ENCODE results near the gene RUFY2. TPM values are rescaled to one million over a fixed set of nuclear protein-coding genes. Genes with fewer than 3 reads are reported as not detected.

Gene RUFY2
- total and polyA plus RNA-seq, 2 donors (not counting 3 experiments of a cell fraction or from before 2014, with no cell fraction given), result 5.7 to 24.2 TPM

DNA sequence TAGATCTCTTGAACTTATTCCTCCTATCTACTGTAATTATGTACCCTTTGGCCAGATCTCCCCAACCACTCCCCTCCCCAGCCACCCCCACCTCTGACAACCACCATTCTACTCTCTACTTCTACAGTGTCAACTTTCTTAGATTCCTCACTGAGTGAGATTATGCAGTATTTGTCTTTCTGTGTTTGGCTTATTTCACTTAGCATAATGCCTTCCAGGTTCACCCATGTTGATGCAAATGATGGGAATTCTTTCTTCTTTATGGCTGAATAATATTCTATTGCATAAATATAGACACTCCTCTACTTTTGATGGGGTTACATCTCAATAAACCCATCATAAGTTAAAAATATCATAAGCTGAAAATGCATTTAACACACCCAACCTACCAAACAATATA lies 96.5 kb downstream of the RUFY2 start:
- BruUV-seq (replicated peaks), result no TSS peak
- no peak for FAIRE-seq
- Histone ChIP-seq H4K20me1 (replicated peaks; ENCODE audit: control insufficient read depth, extremely low read depth, insufficient read depth, low read length) (no peaks in the 10 kb centered on the region), H3K27me3 (ENCODE audit: control insufficient read depth in 2 of 2, insufficient read depth in 2 of 2, low read length in 2 of 2) (no peaks in the 10 kb centered on the region), H3K9me3 (replicated peaks; ENCODE audit: control insufficient read depth, insufficient read depth, low read length) (no peaks in the 10 kb centered on the region), H3K4me1 (ENCODE audit: control insufficient read depth, extremely low read depth, insufficient read depth, low read length) (no peaks in the 10 kb centered on the region), H3K4me3 (replicated peaks in 1 of 3; ENCODE audit: insufficient read depth in 1 of 3, low read depth in 1 of 3, low read length in 3 of 3) (no peak overlapping the region), H2AFZ (ENCODE audit: low read depth, low read length) (no peak overlapping the region), H3K27ac (ENCODE audit: insufficient read depth, low read depth, low read length) (no peak overlapping the region), H3K9ac (replicated peaks; ENCODE audit: extremely low read depth, insufficient read depth, low read length) (no peak overlapping the region), H3K36me3 (ENCODE audit: control insufficient read depth in 2 of 2, extremely low read depth in 1 of 2, insufficient read depth in 2 of 2, low read length in 2 of 2) (no peaks in the 10 kb centered on the region), H3K79me2 (ENCODE audit: control insufficient read depth, insufficient read depth, low read length) (no peaks in the 10 kb centered on the region), H3K4me2 (ENCODE audit: insufficient read depth, low read length) (no peak overlapping the region), H3K9me1 (replicated peaks; ENCODE audit: control insufficient read depth, extremely low read depth, insufficient read depth, low read length) (no peaks in the 10 kb centered on the region)
- intact Hi-C loops (cut with micrococcal nuclease) (no loop called here), dilution Hi-C loops (cut with MboI; ENCODE audit: extremely low pct_ligation_motif_present, low sequenced_read_pairs) (no loop called here)
- ChIA-PET POLR2A (interaction anchor here (0.5 kb wide), 1 partner anchor 96 kb away, joined by 3 read pairs; no protein-coding TSS in a partner anchor), CTCF (interaction anchor here (1.5 kb wide), 1 partner anchor 9 kb away, joined by 4 read pairs; no protein-coding TSS in a partner anchor)
- DNase-seq (ENCODE audit: low read depth, low spot score), result no peak
- TF ChIP-seq, protein P1, sequence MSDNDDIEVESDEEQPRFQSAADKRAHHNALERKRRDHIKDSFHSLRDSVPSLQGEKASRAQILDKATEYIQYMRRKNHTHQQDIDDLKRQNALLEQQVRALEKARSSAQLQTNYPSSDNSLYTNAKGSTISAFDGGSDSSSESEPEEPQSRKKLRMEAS (IDR thresholded peaks at IDR 0.05; ENCODE audit: insufficient read depth, insufficient read length), result no peak
- TF ChIP-seq POLR2A (IDR thresholded peaks at IDR 0.05; ENCODE audit: low read depth, low read length), result no peak
- TF ChIP-seq MYC (IDR thresholded peaks at IDR 0.05; ENCODE audit: low read depth, low read length), result no peak
- no peak for TF ChIP-seq JUN (IDR thresholded peaks at IDR 0.05; ENCODE audit: borderline replicate concordance, insufficient read depth, insufficient read length, low read depth)
- no peak for TF ChIP-seq FOS (IDR thresholded peaks at IDR 0.05; ENCODE audit: borderline replicate concordance, insufficient read depth, low read length)
- no peak for TF ChIP-seq POLR2AphosphoS5 (IDR thresholded peaks at IDR 0.05; ENCODE audit: insufficient read depth, low read depth, low read length)

DNA sequence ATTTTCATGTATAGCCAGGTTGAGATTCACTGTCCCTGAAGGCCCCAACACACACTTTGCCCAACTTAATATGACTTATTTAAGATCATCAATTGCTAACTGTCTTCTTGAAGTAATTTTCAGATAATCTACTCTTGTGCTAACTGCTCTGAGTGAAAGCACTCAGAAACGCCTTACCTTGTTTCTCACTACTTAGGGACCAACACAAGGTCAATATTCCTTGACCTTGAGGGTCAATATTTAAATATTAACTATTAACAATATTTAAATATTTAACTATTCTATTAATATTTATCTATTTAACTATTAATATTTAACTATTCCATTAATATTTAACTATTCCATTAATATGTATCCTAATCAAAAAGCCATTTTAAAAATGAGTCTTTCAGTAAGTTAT lies 101.2 kb downstream of the RUFY2 start:
- peaks cover 3% of the 10 kb centered on the region for H3K4me1 ChIP-seq (ENCODE audit: control insufficient read depth, extremely low read depth, insufficient read depth, low read length)
- ChIA-PET POLR2A (no interaction called here), CTCF (interaction anchor here (1.4 to 2.1 kb wide), 2 partner anchors 93 to 450 kb away, joined by 4 to 7 read pairs; no protein-coding TSS in a partner anchor)
- H3K9ac ChIP-seq (replicated peaks; ENCODE audit: extremely low read depth, insufficient read depth, low read length), result no peak overlapping the region
- no peaks in the 10 kb centered on the region for H3K9me1 ChIP-seq (replicated peaks; ENCODE audit: control insufficient read depth, extremely low read depth, insufficient read depth, low read length)
- no peak overlapping the region for H2AFZ ChIP-seq (ENCODE audit: low read depth, low read length)
- intact Hi-C loops (cut with micrococcal nuclease), result no loop called here
- no peak overlapping the region for H3K27ac ChIP-seq (ENCODE audit: insufficient read depth, low read depth, low read length)
- TF ChIP-seq, protein P1 (IDR thresholded peaks at IDR 0.05; ENCODE audit: insufficient read depth, insufficient read length), result no peak
- TF ChIP-seq GATA2 (IDR thresholded peaks at IDR 0.05; ENCODE audit: insufficient read depth, insufficient read length, low read depth, low read length), result no peak
- no peak for TF ChIP-seq CTCF (IDR thresholded peaks at IDR 0.05; ENCODE audit: extremely low read depth in 1 of 2, insufficient read depth in 1 of 2, low read depth in 1 of 2, low read length in 2 of 2)
- no peak for TF ChIP-seq FOS (IDR thresholded peaks at IDR 0.05; ENCODE audit: borderline replicate concordance, insufficient read depth, low read length)
- BruUV-seq (replicated peaks), result no TSS peak
- no peak for FAIRE-seq
- no peak overlapping the region for H3K4me2 ChIP-seq (ENCODE audit: insufficient read depth, low read length)
- no peak overlapping the region for H3K4me3 ChIP-seq (replicated peaks in 1 of 3; ENCODE audit: insufficient read depth in 1 of 3, low read depth in 1 of 3, low read length in 3 of 3)
- H4K20me1 ChIP-seq (replicated peaks; ENCODE audit: control insufficient read depth, extremely low read depth, insufficient read depth, low read length), result no peaks in the 10 kb centered on the region
- no peak for DNase-seq (ENCODE audit: low read depth, low spot score)
- H3K36me3 ChIP-seq (ENCODE audit: control insufficient read depth in 2 of 2, extremely low read depth in 1 of 2, insufficient read depth in 2 of 2, low read length in 2 of 2), result no peaks in the 10 kb centered on the region
- no peaks in the 10 kb centered on the region for H3K79me2 ChIP-seq (ENCODE audit: control insufficient read depth, insufficient read depth, low read length)
- no peaks in the 10 kb centered on the region for H3K27me3 ChIP-seq (ENCODE audit: control insufficient read depth in 2 of 2, insufficient read depth in 2 of 2, low read length in 2 of 2)
- dilution Hi-C loops (cut with MboI; ENCODE audit: extremely low pct_ligation_motif_present, low sequenced_read_pairs), result no loop called here
- no peaks in the 10 kb centered on the region for H3K9me3 ChIP-seq (replicated peaks; ENCODE audit: control insufficient read depth, insufficient read depth, low read length)

Measured in endothelial cell of umbilical vein (primary cell).